ENCODE data around the gene NOD2.
A peak's percentile ranks its signal among the peaks of the same experiment; 100 is the strongest.

Gene NOD2

GRCh38 chr16:50673496-50674275 is 19.7 kb upstream of the NOD2 start:
- no peak for TF ChIP-seq CTCF (IDR thresholded peaks at IDR 0.05; ENCODE audit: low read depth, low read length)
- no peaks in the 10 kb centered on the region for H3K27me3 ChIP-seq (ENCODE audit: insufficient read depth, low read depth, severe bottlenecking)
- DNase-seq, result no peak
- H3K4me3 ChIP-seq (ENCODE audit: low read depth, low read length), result no peak overlapping the region
- no peak overlapping the region for H3K27ac ChIP-seq
- H3K9me3 ChIP-seq (ENCODE audit: severe bottlenecking), result peaks cover 14% of the 10 kb centered on the region
- no peaks in the 10 kb centered on the region for H3K36me3 ChIP-seq

GRCh38 chr16:50674831-50675230 is 18.6 kb upstream of the NOD2 start:
- Histone ChIP-seq H3K9me3 (ENCODE audit: severe bottlenecking) (peaks cover 14% of the 10 kb centered on the region), H3K4me3 (ENCODE audit: low read depth, low read length) (no peak overlapping the region), H3K36me3 (no peaks in the 10 kb centered on the region), H3K27ac (no peak overlapping the region), H3K27me3 (ENCODE audit: insufficient read depth, low read depth, severe bottlenecking) (no peaks in the 10 kb centered on the region)
- TF ChIP-seq CTCF (IDR thresholded peaks at IDR 0.05; ENCODE audit: low read depth, low read length), result no peak
- DNase-seq, result no peak

GRCh38 chr16:50675686-50676610 is 17.5 kb upstream of the NOD2 start:
- DNase-seq, result no peak
- Histone ChIP-seq H3K4me3 (ENCODE audit: low read depth, low read length) (no peak overlapping the region), H3K27me3 (ENCODE audit: insufficient read depth, low read depth, severe bottlenecking) (no peaks in the 10 kb centered on the region), H3K36me3 (no peaks in the 10 kb centered on the region), H3K27ac (no peak overlapping the region), H3K9me3 (ENCODE audit: severe bottlenecking) (peaks cover 14% of the 10 kb centered on the region)
- TF ChIP-seq CTCF (IDR thresholded peaks at IDR 0.05; ENCODE audit: low read depth, low read length), result no peak

GRCh38 chr16:50676684-50677225 is 16.7 kb upstream of the NOD2 start:
- no peak overlapping the region for H3K4me3 ChIP-seq (ENCODE audit: low read depth, low read length)
- no peak for DNase-seq
- no peaks in the 10 kb centered on the region for H3K36me3 ChIP-seq
- H3K9me3 ChIP-seq (ENCODE audit: severe bottlenecking), result peaks cover 7% of the 10 kb centered on the region
- H3K27ac ChIP-seq, result no peak overlapping the region
- no peak for TF ChIP-seq CTCF (IDR thresholded peaks at IDR 0.05; ENCODE audit: low read depth, low read length)
- H3K27me3 ChIP-seq (ENCODE audit: insufficient read depth, low read depth, severe bottlenecking), result no peaks in the 10 kb centered on the region

GRCh38 chr16:50677351-50677750 is 16.1 kb upstream of the NOD2 start:
- peaks cover 1% of the 10 kb centered on the region for H3K9me3 ChIP-seq (ENCODE audit: severe bottlenecking)
- no peaks in the 10 kb centered on the region for H3K36me3 ChIP-seq
- TF ChIP-seq CTCF (IDR thresholded peaks at IDR 0.05; ENCODE audit: low read depth, low read length), result peak; percentile 78
- H3K27ac ChIP-seq, result no peak overlapping the region
- H3K27me3 ChIP-seq (ENCODE audit: insufficient read depth, low read depth, severe bottlenecking), result no peaks in the 10 kb centered on the region
- no peak for DNase-seq
- H3K4me3 ChIP-seq (ENCODE audit: low read depth, low read length), result no peak overlapping the region

Measured in WERI-Rb-1 (cell line).